HepG2 (cell line): ENCODE data around the gene PDRG1.

Experiments
- CTCF ChIP-seq: sonication (generic); formaldehyde crosslinking; IDR thresholded peaks from 2 replicates; pipeline ENCODE4 v1.5.0; 2020; ENCODE audit warnings: mild to moderate bottlenecking, missing genetic modification reagents, moderate library complexity
- HDAC6 ChIP-seq: fragments of 200-600 bp; sonication (generic); IDR thresholded peaks from 2 replicates; pipeline ENCODE4 v1.7.0; 2017; ENCODE audit warnings: mild to moderate bottlenecking, antibody characterized with exemption, low read length, low read depth
- NAIF1 ChIP-seq: sonication (generic); formaldehyde crosslinking; IDR thresholded peaks from 2 replicates; pipeline ENCODE4 v1.5.0; 2020; ENCODE audit warnings: mild to moderate bottlenecking, missing genetic modification reagents, borderline replicate concordance
- TF ChIP-seq, protein P1 (sequence below), 2 experiments: IDR thresholded peaks; 2 replicates each; pipeline ENCODE4 v1.6.1; 2011 to 2012; ENCODE audit warnings: low read length in 2 of 2, borderline replicate concordance in 1 of 2, low read depth in 1 of 2, mild to moderate bottlenecking in 1 of 2, moderate library complexity in 1 of 2

- TF ChIP-seq NAIF1 (CRISPR knock-in tag) (no peak), CTCF (CRISPR knock-in tag) (no peak), HDAC6 (no peak)
- TF ChIP-seq, protein P1, sequence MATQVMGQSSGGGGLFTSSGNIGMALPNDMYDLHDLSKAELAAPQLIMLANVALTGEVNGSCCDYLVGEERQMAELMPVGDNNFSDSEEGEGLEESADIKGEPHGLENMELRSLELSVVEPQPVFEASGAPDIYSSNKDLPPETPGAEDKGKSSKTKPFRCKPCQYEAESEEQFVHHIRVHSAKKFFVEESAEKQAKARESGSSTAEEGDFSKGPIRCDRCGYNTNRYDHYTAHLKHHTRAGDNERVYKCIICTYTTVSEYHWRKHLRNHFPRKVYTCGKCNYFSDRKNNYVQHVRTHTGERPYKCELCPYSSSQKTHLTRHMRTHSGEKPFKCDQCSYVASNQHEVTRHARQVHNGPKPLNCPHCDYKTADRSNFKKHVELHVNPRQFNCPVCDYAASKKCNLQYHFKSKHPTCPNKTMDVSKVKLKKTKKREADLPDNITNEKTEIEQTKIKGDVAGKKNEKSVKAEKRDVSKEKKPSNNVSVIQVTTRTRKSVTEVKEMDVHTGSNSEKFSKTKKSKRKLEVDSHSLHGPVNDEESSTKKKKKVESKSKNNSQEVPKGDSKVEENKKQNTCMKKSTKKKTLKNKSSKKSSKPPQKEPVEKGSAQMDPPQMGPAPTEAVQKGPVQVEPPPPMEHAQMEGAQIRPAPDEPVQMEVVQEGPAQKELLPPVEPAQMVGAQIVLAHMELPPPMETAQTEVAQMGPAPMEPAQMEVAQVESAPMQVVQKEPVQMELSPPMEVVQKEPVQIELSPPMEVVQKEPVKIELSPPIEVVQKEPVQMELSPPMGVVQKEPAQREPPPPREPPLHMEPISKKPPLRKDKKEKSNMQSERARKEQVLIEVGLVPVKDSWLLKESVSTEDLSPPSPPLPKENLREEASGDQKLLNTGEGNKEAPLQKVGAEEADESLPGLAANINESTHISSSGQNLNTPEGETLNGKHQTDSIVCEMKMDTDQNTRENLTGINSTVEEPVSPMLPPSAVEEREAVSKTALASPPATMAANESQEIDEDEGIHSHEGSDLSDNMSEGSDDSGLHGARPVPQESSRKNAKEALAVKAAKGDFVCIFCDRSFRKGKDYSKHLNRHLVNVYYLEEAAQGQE (IDR thresholded peaks at IDR 0.05; ENCODE audit: borderline replicate concordance in 1 of 2, low read depth in 1 of 2, low read length in 2 of 2) = no peak
Observed at GRCh38 chr20:31926493-31926892, 25.4 kb downstream of the PDRG1 start.
